GM12878 (cell line): ENCODE measurements around the gene MRTFA. TPM values are rescaled to one million over a fixed set of nuclear protein-coding genes. Genes with fewer than 3 reads are reported as not detected.
A peak's percentile ranks its signal among the peaks of the same experiment; 100 is the strongest.

Source experiments
- ATAC-seq: fragments of 200-7000 bp; cut with Tn5 transposase; 3 replicates; pipeline ENCODE4 v1.9.1; 2020; ENCODE audit warnings: mild to moderate bottlenecking, moderate library complexity
- BruUV-seq: library from RNA; stranded (reverse); fragments of 400-500 nt; replicated peaks from 2 replicates; lab custom pipeline; 2021; lab: Mats Ljungman, UMichigan
- CTCF ChIA-PET: fragments of 300-600 bp; sonication (Branson Sonifier 250); formaldehyde crosslinking; extraction: SDS; loops from one replicate; lab custom pipeline; 2021; ENCODE audit warnings: inconsistent platforms; lab: Yijun Ruan, JAX
- POLR2A ChIA-PET: fragments of 350-600 bp; formaldehyde crosslinking; extraction: SDS; loops from one replicate; lab custom pipeline; 2021; ENCODE audit warnings: inconsistent platforms; lab: Charles Lee
- RAD21 ChIA-PET: fragments of 300-600 bp; sonication (Branson Sonifier 250); formaldehyde crosslinking; loops from one replicate; lab custom pipeline; 2023; ENCODE audit warnings: antibody characterized with exemption; ENCODE audit not compliant: unreplicated experiment; lab: Charles Lee
- SMC1A ChIA-PET: fragments of 300-600 bp; sonication (Branson Sonifier 250); formaldehyde crosslinking; loops from one replicate; lab custom pipeline; 2023; ENCODE audit not compliant: unreplicated experiment, uncharacterized antibody; lab: Charles Lee
- DNase-seq: peaks from one replicate; pipeline ENCODE4 v3.0.0-alpha.2; 2011; ENCODE audit warnings: low read depth, low spot score
- FAIRE-seq: peaks from 3 replicates; lab custom pipeline; 2011; peaks lifted over from hg19 to GRCh38; lab: Jason Lieb, UNC
- H2AFZ ChIP-seq: 2 replicates; pipeline ENCODE4 v1.6.0; 2011; ENCODE audit warnings: low read depth, low read length, control low read depth; ENCODE audit not compliant: control insufficient read depth
- H3K27ac ChIP-seq: 2 replicates; pipeline ENCODE4 v1.5.1; 2011; ENCODE audit warnings: control low read depth; ENCODE audit not compliant: control insufficient read depth, insufficient read depth
- H3K27me3 ChIP-seq, 2 experiments: replicated peaks in 1 of 2; 2 replicates each; pipeline versions ENCODE4 v1.6.0 to v1.6.1; 2011; ENCODE audit warnings: low read length in 1 of 2; ENCODE audit not compliant: control insufficient read depth in 2 of 2, insufficient read depth in 2 of 2
- H3K36me3 ChIP-seq, 2 experiments: 2 replicates each; pipeline ENCODE4 v1.5.1; 2011; ENCODE audit warnings: low read length in 1 of 2; ENCODE audit not compliant: control insufficient read depth in 2 of 2, insufficient read depth in 2 of 2
- H3K4me1 ChIP-seq: 2 replicates; pipeline ENCODE4 v1.6.1; 2011; ENCODE audit warnings: mild to moderate bottlenecking, low read length, moderate library complexity, mixed read lengths; ENCODE audit not compliant: control insufficient read depth, insufficient read depth
- H3K4me2 ChIP-seq: 2 replicates; pipeline ENCODE4 v1.6.0; 2011; ENCODE audit warnings: control low read depth; ENCODE audit not compliant: control insufficient read depth, insufficient read depth
- H3K4me3 ChIP-seq: fragments of 200-600 bp; sonication (generic); 2 replicates; pipeline ENCODE4 v1.5.1; 2016
- H3K79me2 ChIP-seq: 2 replicates; pipeline ENCODE4 v1.6.0; 2011; ENCODE audit warnings: low read length; ENCODE audit not compliant: control insufficient read depth, insufficient read depth
- H3K9ac ChIP-seq: 2 replicates; pipeline ENCODE4 v1.8.0; 2011; ENCODE audit warnings: low read length, control low read depth, mixed read lengths; ENCODE audit not compliant: control insufficient read depth, insufficient read depth
- H3K9me3 ChIP-seq: replicated peaks from 3 replicates; pipeline ENCODE4 v1.5.1; 2011; ENCODE audit warnings: mild to moderate bottlenecking, low read length; ENCODE audit not compliant: control insufficient read depth, insufficient read depth
- H4K20me1 ChIP-seq: 2 replicates; pipeline ENCODE4 v1.6.0; 2011; ENCODE audit not compliant: control insufficient read depth, insufficient read depth
- BACH1 ChIP-seq: fragments of 450-650 bp; IDR thresholded peaks from 2 replicates; pipeline ENCODE4 v1.6.1; 2017; ENCODE audit warnings: mild to moderate bottlenecking, borderline replicate concordance
- BCL11A ChIP-seq: IDR thresholded peaks from 2 replicates; pipeline ENCODE4 v1.6.1; 2011; ENCODE audit warnings: low read depth, low read length
- CBFB ChIP-seq: IDR thresholded peaks from 2 replicates; pipeline ENCODE4 v1.6.1; 2016; ENCODE audit warnings: antibody characterized with exemption, low read depth
- CHD4 ChIP-seq: fragments of 200-600 bp; sonication (generic); IDR thresholded peaks from 2 replicates; pipeline ENCODE4 v1.6.1; 2016; ENCODE audit warnings: mild to moderate bottlenecking
- CREB1 ChIP-seq: IDR thresholded peaks from 2 replicates; pipeline ENCODE4 v1.6.1; 2012; ENCODE audit warnings: low read depth, mild to moderate bottlenecking, inconsistent platforms
- IKZF2 ChIP-seq, 2 experiments: fragments of 450-650 bp; IDR thresholded peaks; 2 replicates each; pipeline ENCODE4 v1.6.1; 2017; ENCODE audit warnings: mild to moderate bottlenecking in 2 of 2, moderate library complexity in 2 of 2
- IRF4 ChIP-seq: IDR thresholded peaks from 2 replicates; pipeline ENCODE4 v1.6.1; 2011; ENCODE audit warnings: low read depth, low read length
- POU2F2 ChIP-seq: IDR thresholded peaks from 3 replicates; pipeline ENCODE4 v1.6.1; 2011; ENCODE audit warnings: low read depth, mild to moderate bottlenecking, low read length, borderline replicate concordance
- RAD21 ChIP-seq: IDR thresholded peaks from 2 replicates; pipeline ENCODE4 v1.6.1; 2011; ENCODE audit warnings: mild to moderate bottlenecking, low read depth, low read length, moderate library complexity; ENCODE audit not compliant: insufficient read depth
- RUNX3 ChIP-seq: IDR thresholded peaks from 2 replicates; pipeline ENCODE4 v1.6.1; 2012; ENCODE audit warnings: low read length, inconsistent platforms
- TCF7 ChIP-seq: IDR thresholded peaks from 2 replicates; pipeline ENCODE4 v1.6.1; 2014; ENCODE audit warnings: antibody characterized with exemption, borderline replicate concordance
- WGBS: methylation state at CpG from one replicate; pipeline ENCODE4 v1.1.6; 2016; ENCODE audit warnings: low lambda C conversion rate; ENCODE audit not compliant: insufficient replicate concordance, insufficient coverage; ENCODE audit errors: missing lambda C conversion rate; 5-methylcytosine and 5-hydroxymethylcytosine counted together
- in situ Hi-C: fragments of 300-500 bp; cut with MboI; formaldehyde crosslinking; loops from 9 replicates; pipeline ENCODE4 v1.14.3; 2018; ENCODE audit warnings: mixed read lengths
- intact Hi-C: fragments of 100-400 bp; cut with micrococcal nuclease; formaldehyde crosslinking; loops from one replicate; pipeline ENCODE4 v1.14.2; 2022; ENCODE audit not compliant: unreplicated experiment
- polyA plus RNA-seq, 11 experiments: library from polyadenylated mRNA; depleted of rRNA in 4 of 11; unstranded in 6 of 11; stranded (reverse) in 5 of 11; fragments of >200 nt; fragmentation: Nextera tagmentation in 4 of 11; fragmentation: Illumina TruSeq in 1 of 11; extraction: Ambion mirVana in 4 of 11; extraction: Trizol in 1 of 11; gene quantifications; 1 replicate in 1 of 11; 2 replicates in 10 of 11; pipeline versions ENCODE4 v1.2.1 to v1.2.3, GENCODE V29; 2011 to 2016; ENCODE audit warnings: inconsistent platforms in 2 of 11, missing spikeins in 2 of 11, low read depth in 1 of 11
- total RNA-seq, 4 experiments: library from RNA; depleted of rRNA in 3 of 4; stranded (reverse); fragments of >200 nt in 3 of 4; fragmentation: Illumina TruSeq in 1 of 4; extraction: Trizol in 1 of 4; gene quantifications; 2 replicates each; pipeline versions ENCODE4 v1.2.1 to v1.2.3, GENCODE V29; 2013 to 2021
- TF ChIP-seq, protein P1 (sequence below): IDR thresholded peaks from 2 replicates; pipeline ENCODE4 v1.6.1; 2012; ENCODE audit warnings: low read depth, low read length, improper control_type of control experiment
- TF ChIP-seq, protein P2 (sequence below): IDR thresholded peaks from 2 replicates; pipeline ENCODE4 v1.6.1; 2012; ENCODE audit warnings: improper control_type of control experiment, low read depth, low read length; ENCODE audit not compliant: insufficient replicate concordance
- TF ChIP-seq, protein P3 (sequence below): fragments of 450-650 bp; IDR thresholded peaks from 2 replicates; pipeline ENCODE4 v1.6.1; 2017; ENCODE audit warnings: low read depth, mild to moderate bottlenecking, moderate library complexity

MRTFA gene
- total and polyA plus RNA-seq, 10 of the 15 experiments (the other 5 are each of a cell fraction or from before 2014, with no cell fraction given): 2.0 to 63.9 (median 17.9) TPM

DNA sequence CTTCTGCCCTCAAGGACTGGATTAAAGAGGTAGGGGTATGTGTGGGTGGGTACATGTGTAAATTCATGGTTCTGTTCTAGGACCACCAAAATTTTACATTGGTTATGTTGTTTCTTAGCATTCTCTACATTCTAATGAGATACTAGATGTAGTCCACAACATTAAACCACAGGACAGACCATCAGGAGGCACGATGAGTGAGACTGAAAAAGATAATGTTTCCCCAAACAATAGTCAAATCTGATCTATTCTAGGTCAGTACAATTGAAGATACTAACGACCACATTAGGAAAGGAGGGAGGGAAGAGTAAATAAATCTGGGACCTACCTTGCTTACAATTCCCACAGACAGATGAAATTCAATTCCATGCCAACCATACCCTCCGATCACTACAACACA is 42.2 kb downstream of the MRTFA start:
- RAD21 ChIA-PET: interaction anchor here (1.3 to 4.9 kb wide), 8 partner anchors 12 to 158 kb away, joined by 7 to 37 read pairs (median 10); no protein-coding TSS in a partner anchor
- in situ Hi-C loops: no loop called here
- peak; percentile 47 for FAIRE-seq
- 0% methylated on average over 3 of the region's 3 CpGs for WGBS
- no peak for DNase-seq
- no peak overlapping the region; the same call in none of the 2 replicates for H2AFZ ChIP-seq
- peaks cover 74% of the 10 kb centered on the region for H3K79me2 ChIP-seq
- H3K4me1 ChIP-seq: peaks cover 58% of the 10 kb centered on the region
- no peaks in the 10 kb centered on the region for H4K20me1 ChIP-seq
- peak; percentile 53 for ATAC-seq
- POLR2A ChIA-PET: interaction anchor here (0.6 to 3.5 kb wide), 10 partner anchors 12 to 1079 kb away, joined by 3 to 23 read pairs (median 4); partner anchors contain the start of gene MRTFA
- no TSS peak for BruUV-seq
- H3K36me3 ChIP-seq: no peaks in the 10 kb centered on the region
- H3K9ac ChIP-seq: no peak overlapping the region
- H3K4me3 ChIP-seq: peak overlapping the region; percentile 49; the same call in 1 of the 2 replicates
- H3K9me3 ChIP-seq: no peaks in the 10 kb centered on the region
- H3K27ac ChIP-seq: peak overlapping the region; percentile 83
- CTCF ChIA-PET: interaction anchor here (0.7 to 5.4 kb wide), 11 partner anchors 10 to 157 kb away, joined by 3 to 44 read pairs (median 5); no protein-coding TSS in a partner anchor
- intact Hi-C loops: loop anchor here (5.0 kb wide), 2 partner anchors 38 to 62 kb away; no protein-coding TSS in a partner anchor
- SMC1A ChIA-PET: interaction anchor here (0.8 to 10.7 kb wide), 14 partner anchors 9 to 157 kb away, joined by 3 to 130 read pairs (median 4); no protein-coding TSS in a partner anchor
- H3K27me3 ChIP-seq: no peaks in the 10 kb centered on the region
- no peak for TF ChIP-seq CHD4
- TF ChIP-seq BACH1: no peak
- no peak for TF ChIP-seq POU2F2
- TF ChIP-seq CBFB: 0 out of 2 replicates have a peak, but pooled peaks have one; percentile 12
- 0 out of 2 replicates have a peak, but pooled peaks have one; percentile 16 for TF ChIP-seq IRF4
- 0 out of 4 replicates have a peak, but pooled peaks of 1 of the 2 experiments have one; percentile 9 for TF ChIP-seq IKZF2 (IDR thresholded peaks at IDR 0.05)
- TF ChIP-seq CREB1: no peak
- TF ChIP-seq, protein P1, sequence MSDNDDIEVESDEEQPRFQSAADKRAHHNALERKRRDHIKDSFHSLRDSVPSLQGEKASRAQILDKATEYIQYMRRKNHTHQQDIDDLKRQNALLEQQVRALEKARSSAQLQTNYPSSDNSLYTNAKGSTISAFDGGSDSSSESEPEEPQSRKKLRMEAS: no peak
- no peak for TF ChIP-seq BCL11A
- TF ChIP-seq RUNX3: peak; percentile 80
- TF ChIP-seq RAD21: no peak
- TF ChIP-seq TCF7: no peak
- TF ChIP-seq, protein P2, sequence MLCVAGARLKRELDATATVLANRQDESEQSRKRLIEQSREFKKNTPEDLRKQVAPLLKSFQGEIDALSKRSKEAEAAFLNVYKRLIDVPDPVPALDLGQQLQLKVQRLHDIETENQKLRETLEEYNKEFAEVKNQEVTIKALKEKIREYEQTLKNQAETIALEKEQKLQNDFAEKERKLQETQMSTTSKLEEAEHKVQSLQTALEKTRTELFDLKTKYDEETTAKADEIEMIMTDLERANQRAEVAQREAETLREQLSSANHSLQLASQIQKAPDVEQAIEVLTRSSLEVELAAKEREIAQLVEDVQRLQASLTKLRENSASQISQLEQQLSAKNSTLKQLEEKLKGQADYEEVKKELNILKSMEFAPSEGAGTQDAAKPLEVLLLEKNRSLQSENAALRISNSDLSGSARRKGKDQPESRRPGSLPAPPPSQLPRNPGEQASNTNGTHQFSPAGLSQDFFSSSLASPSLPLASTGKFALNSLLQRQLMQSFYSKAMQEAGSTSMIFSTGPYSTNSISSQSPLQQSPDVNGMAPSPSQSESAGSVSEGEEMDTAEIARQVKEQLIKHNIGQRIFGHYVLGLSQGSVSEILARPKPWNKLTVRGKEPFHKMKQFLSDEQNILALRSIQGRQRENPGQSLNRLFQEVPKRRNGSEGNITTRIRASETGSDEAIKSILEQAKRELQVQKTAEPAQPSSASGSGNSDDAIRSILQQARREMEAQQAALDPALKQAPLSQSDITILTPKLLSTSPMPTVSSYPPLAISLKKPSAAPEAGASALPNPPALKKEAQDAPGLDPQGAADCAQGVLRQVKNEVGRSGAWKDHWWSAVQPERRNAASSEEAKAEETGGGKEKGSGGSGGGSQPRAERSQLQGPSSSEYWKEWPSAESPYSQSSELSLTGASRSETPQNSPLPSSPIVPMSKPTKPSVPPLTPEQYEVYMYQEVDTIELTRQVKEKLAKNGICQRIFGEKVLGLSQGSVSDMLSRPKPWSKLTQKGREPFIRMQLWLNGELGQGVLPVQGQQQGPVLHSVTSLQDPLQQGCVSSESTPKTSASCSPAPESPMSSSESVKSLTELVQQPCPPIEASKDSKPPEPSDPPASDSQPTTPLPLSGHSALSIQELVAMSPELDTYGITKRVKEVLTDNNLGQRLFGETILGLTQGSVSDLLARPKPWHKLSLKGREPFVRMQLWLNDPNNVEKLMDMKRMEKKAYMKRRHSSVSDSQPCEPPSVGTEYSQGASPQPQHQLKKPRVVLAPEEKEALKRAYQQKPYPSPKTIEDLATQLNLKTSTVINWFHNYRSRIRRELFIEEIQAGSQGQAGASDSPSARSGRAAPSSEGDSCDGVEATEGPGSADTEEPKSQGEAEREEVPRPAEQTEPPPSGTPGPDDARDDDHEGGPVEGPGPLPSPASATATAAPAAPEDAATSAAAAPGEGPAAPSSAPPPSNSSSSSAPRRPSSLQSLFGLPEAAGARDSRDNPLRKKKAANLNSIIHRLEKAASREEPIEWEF: peak; percentile 21
- TF ChIP-seq, protein P3, sequence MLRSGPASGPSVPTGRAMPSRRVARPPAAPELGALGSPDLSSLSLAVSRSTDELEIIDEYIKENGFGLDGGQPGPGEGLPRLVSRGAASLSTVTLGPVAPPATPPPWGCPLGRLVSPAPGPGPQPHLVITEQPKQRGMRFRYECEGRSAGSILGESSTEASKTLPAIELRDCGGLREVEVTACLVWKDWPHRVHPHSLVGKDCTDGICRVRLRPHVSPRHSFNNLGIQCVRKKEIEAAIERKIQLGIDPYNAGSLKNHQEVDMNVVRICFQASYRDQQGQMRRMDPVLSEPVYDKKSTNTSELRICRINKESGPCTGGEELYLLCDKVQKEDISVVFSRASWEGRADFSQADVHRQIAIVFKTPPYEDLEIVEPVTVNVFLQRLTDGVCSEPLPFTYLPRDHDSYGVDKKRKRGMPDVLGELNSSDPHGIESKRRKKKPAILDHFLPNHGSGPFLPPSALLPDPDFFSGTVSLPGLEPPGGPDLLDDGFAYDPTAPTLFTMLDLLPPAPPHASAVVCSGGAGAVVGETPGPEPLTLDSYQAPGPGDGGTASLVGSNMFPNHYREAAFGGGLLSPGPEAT: no peak
- H3K4me2 ChIP-seq: peak overlapping the region; percentile 64
